Upper lobe of left lung (tissue), 4 donors: ENCODE data around the gene VAPA.

Experiments
- EP300 ChIP-seq, 4 donors: sonication (generic); formaldehyde crosslinking; IDR thresholded peaks; one replicate each; pipeline ENCODE4 v1.5.1; 2017; ENCODE audit warnings: antibody characterized with exemption in 4 of 4, control low read depth in 2 of 4
- POLR2A ChIP-seq, 4 donors: fragments of 450-650 bp; IDR thresholded peaks; one replicate each; pipeline ENCODE4 v1.5.1; 2016 to 2017; ENCODE audit warnings: antibody characterized with exemption in 4 of 4, mild to moderate bottlenecking in 2 of 4
- POLR2AphosphoS5 ChIP-seq, 2 donors: sonication (generic); formaldehyde crosslinking; IDR thresholded peaks; one replicate each; pipeline ENCODE4 v1.5.1; 2017; ENCODE audit warnings: antibody characterized with exemption in 2 of 2
- TF ChIP-seq, protein P1 (sequence below), 6 experiments: fragments of 450-650 bp in 4 of 6; fragments of 200-600 bp in 2 of 6; sonication (generic) in 2 of 6; IDR thresholded peaks; one replicate each; pipeline ENCODE4 v1.5.1; 2016 to 2019; ENCODE audit warnings: antibody characterized with exemption in 6 of 6

DNA sequence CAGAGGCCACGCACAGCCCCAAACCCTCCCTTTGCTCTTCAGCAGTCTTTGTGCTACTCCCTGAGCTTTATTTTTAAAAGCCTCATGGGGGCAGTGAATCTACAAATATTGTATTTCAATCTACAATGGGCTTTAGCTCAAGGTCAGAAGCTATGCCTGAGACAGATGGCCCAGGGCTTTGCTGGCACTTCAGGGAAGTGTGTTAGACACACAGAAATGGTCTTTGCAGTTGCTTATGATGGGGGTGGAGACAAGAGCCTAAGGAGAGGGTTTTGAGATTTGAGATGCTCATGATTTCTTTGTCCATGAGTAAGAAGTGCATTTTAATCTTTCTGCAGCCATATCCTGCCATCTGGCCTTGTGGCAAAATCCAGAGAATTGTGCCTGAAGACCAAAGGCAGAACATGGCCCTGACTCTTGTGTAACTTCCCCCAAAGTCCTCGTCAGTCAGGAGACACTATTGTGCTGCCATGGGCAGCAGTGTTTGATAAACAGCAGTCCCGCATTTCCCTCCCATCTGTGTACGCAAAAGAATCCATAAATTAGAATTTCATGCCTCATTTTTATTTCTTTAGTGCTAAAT lies 92.6 kb downstream of the VAPA start:
- TF ChIP-seq, protein P1, sequence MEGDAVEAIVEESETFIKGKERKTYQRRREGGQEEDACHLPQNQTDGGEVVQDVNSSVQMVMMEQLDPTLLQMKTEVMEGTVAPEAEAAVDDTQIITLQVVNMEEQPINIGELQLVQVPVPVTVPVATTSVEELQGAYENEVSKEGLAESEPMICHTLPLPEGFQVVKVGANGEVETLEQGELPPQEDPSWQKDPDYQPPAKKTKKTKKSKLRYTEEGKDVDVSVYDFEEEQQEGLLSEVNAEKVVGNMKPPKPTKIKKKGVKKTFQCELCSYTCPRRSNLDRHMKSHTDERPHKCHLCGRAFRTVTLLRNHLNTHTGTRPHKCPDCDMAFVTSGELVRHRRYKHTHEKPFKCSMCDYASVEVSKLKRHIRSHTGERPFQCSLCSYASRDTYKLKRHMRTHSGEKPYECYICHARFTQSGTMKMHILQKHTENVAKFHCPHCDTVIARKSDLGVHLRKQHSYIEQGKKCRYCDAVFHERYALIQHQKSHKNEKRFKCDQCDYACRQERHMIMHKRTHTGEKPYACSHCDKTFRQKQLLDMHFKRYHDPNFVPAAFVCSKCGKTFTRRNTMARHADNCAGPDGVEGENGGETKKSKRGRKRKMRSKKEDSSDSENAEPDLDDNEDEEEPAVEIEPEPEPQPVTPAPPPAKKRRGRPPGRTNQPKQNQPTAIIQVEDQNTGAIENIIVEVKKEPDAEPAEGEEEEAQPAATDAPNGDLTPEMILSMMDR (IDR thresholded peaks at IDR 0.05) = peak in 2 of 6 experiments; percentile 17 to 35
- no peak for TF ChIP-seq EP300 (IDR thresholded peaks at IDR 0.05)
- TF ChIP-seq POLR2AphosphoS5 (IDR thresholded peaks at IDR 0.05) = no peak
- no peak for TF ChIP-seq POLR2A (IDR thresholded peaks at IDR 0.05)
